Lung (tissue), 12 donors: ENCODE results near the gene KIF25. TPM values are rescaled to one million over a fixed set of nuclear protein-coding genes. Genes with fewer than 3 reads are reported as not detected.
"Not testable (repeated sequence)": the region's sequence is repeated elsewhere in the genome, so short reads cannot be mapped to it uniquely, and the experiment has no call there.

ENCODE experiments used
- ATAC-seq: fragments of 200-7000 bp; cut with Tn5 transposase; one replicate; pipeline ENCODE4 v1.9.1; 2020; ENCODE audit warnings: moderate number of reproducible peaks; ENCODE audit not compliant: insufficient read depth, low FRiP score
- DNase-seq, 3 donors: peaks; one replicate each; pipeline ENCODE4 v3.0.0-alpha.2; 2013 to 2017
- H3K27ac ChIP-seq, 2 donors: one replicate each; pipeline ENCODE4 v1.5.1; 2013; ENCODE audit warnings: mild to moderate bottlenecking in 2 of 2, moderate library complexity in 2 of 2, control low read depth in 1 of 2, inconsistent platforms in 1 of 2, low read depth in 1 of 2, low read length in 1 of 2
- H3K27me3 ChIP-seq, 3 donors: one replicate each; pipeline ENCODE4 v1.5.1; 2013; ENCODE audit warnings: low read length in 2 of 3; ENCODE audit not compliant: control insufficient read depth in 3 of 3, insufficient read depth in 3 of 3
- H3K36me3 ChIP-seq, 4 donors: one replicate each; pipeline ENCODE4 v1.5.1; 2013; ENCODE audit warnings: low read length in 4 of 4, mild to moderate bottlenecking in 1 of 4, moderate library complexity in 1 of 4; ENCODE audit not compliant: control insufficient read depth in 4 of 4, insufficient read depth in 4 of 4
- H3K4me1 ChIP-seq, 5 donors: one replicate each; pipeline ENCODE4 v1.5.1; 2013; ENCODE audit warnings: low read length in 5 of 5, mild to moderate bottlenecking in 2 of 5, moderate library complexity in 1 of 5; ENCODE audit not compliant: control insufficient read depth in 5 of 5, insufficient read depth in 5 of 5
- H3K4me3 ChIP-seq: one replicate; pipeline ENCODE4 v1.5.1; 2013; ENCODE audit warnings: mild to moderate bottlenecking, control low read depth, moderate library complexity
- H3K9ac ChIP-seq, 2 donors: one replicate each; pipeline ENCODE4 v1.5.1; 2013; ENCODE audit warnings: low read length in 2 of 2, control low read depth in 1 of 2; ENCODE audit not compliant: insufficient read depth in 1 of 2
- H3K9me3 ChIP-seq, 4 donors: one replicate each; pipeline ENCODE4 v1.5.1; 2013; ENCODE audit warnings: low read length in 3 of 4, mild to moderate bottlenecking in 1 of 4, moderate library complexity in 1 of 4; ENCODE audit not compliant: control insufficient read depth in 4 of 4, insufficient read depth in 3 of 4
- CTCF ChIP-seq: IDR thresholded peaks from 2 replicates; pipeline ENCODE4 v1.5.1; 2012; ENCODE audit warnings: mild to moderate bottlenecking; ENCODE audit errors: control extremely low read depth, extremely low read depth
- WGBS, 2 donors: extraction: QIAGEN DNeasy Blood & Tissue Kit; methylation state at CpG; one replicate each; pipeline ENCODE4 v1.1.7; 2013; 5-methylcytosine and 5-hydroxymethylcytosine counted together
- polyA plus RNA-seq, 2 donors: library from polyadenylated mRNA; stranded (reverse); fragments of 200-250 nt; gene quantifications; one replicate each; pipeline ENCODE4 v1.2.1, GENCODE V29; 2013
- total RNA-seq, 2 donors: library from RNA; depleted of rRNA in 1 of 2; stranded (reverse); fragments of >200 nt in 1 of 2; gene quantifications; one replicate each; pipeline ENCODE4 v1.2.1, GENCODE V29; 2014 to 2021
- donor health status: control.
- donor health status: control.
- donor health status: Bipolar disorder and iron deficiency.
- donor health status: healthy.
- donor health status: DM: yes; HTN: yes; CAD: no.

The KIF25 gene
- total and polyA plus RNA-seq, 4 donors, result 0.24 to 5.3 (median 0.53) TPM

GRCh38 chr6:167974640-167975344, 22.7 kb upstream of the KIF25 start:
- no peak overlapping the region for H3K27ac ChIP-seq
- H3K9me3 ChIP-seq, result peaks cover 0 to 3% (median 0%) of the 10 kb centered on the region in 4 donors
- peak; percentile 37 to 83 (median 70) for DNase-seq
- H3K4me3 ChIP-seq, result no peak overlapping the region
- H3K9ac ChIP-seq, result peak overlapping the region in 1 of 2 donors; percentile 18
- no peak for ATAC-seq
- 72 to 82% methylated on average over 12 of the region's 12 CpGs for WGBS, 2 donors
- peaks cover 0 to 41% (median 18%) of the 10 kb centered on the region in 5 donors for H3K4me1 ChIP-seq
- peaks cover 0 to 30% (median 4%) of the 10 kb centered on the region in 4 donors for H3K36me3 ChIP-seq
- H3K27me3 ChIP-seq, result no peaks in the 10 kb centered on the region
- no peak for TF ChIP-seq CTCF

DNA sequence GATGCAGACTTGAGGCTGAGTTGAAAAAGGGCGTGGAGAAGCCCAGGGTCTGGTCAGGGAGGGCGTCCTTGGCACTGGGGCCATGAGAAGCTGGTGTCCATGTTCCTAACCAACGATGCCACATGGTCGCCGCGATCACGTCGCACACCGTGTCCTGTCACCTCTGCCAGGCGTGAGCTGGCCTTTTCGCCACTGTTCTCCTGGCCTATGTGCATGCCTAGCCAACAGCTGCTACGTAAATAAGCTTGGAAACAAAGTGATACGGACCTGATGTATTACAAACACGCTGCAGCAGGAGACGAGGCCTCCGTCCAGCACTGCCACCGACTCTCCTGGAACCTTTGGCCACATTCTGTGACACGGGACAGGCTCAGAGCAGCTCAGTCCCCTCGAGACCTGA, 22.0 kb upstream of the KIF25 start:
- peak overlapping the region in 1 of 2 donors; percentile 26 for H3K9ac ChIP-seq
- 86 to 90% methylated on average over 19 of the region's 19 CpGs for WGBS, 2 donors
- no peak overlapping the region for H3K27ac ChIP-seq
- H3K4me3 ChIP-seq, result no peak overlapping the region
- TF ChIP-seq CTCF, result no peak
- ATAC-seq, result no peak
- H3K4me1 ChIP-seq, result peaks cover 0 to 41% (median 18%) of the 10 kb centered on the region in 5 donors
- peaks cover 0 to 25% (median 3%) of the 10 kb centered on the region in 4 donors for H3K36me3 ChIP-seq
- H3K9me3 ChIP-seq, result peaks cover 0 to 3% (median 0%) of the 10 kb centered on the region in 4 donors
- DNase-seq, result peak in 2 of 3 donors; percentile 38 to 55
- H3K27me3 ChIP-seq, result no peaks in the 10 kb centered on the region

DNA sequence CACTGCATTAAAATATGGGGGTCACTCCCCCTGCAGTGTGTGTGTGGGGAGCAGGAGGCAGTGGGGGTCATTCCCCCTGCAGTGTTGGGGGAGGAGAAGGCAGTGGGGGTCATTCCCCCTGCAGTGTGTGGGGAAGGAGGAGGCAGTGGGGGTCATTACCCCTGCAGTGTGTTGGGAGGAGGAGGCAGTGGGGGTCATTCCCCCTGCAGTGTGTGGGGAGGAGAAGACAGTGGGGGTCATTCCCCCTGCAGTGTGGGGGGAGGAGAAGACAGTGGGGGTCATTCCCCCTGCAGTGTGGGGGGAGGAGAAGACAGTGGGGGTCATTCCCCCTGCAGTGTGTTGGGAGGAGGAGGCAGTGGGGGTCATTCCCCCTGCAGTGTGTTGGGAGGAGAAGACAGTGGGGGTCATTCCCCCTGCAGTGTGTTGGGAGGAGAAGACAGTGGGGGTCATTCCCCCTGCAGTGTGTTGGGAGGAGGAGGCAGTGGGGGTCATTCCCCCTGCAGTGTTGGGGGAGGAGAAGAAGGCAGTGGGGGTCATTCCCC, 21.3 kb upstream of the KIF25 start:
- not testable (repeated sequence) for DNase-seq, H3K27ac ChIP-seq, H3K4me3 ChIP-seq, H3K9ac ChIP-seq, H3K9me3 ChIP-seq, H3K27me3 ChIP-seq, ATAC-seq
- H3K36me3 ChIP-seq, result peaks cover 0 to 18% (median 3%) of the 10 kb centered on the region in 4 donors
- H3K4me1 ChIP-seq, result peaks cover 0 to 49% (median 18%) of the 10 kb centered on the region in 5 donors

- 95 to 97% methylated on average over 27 of the region's 27 CpGs for WGBS, 2 donors
- H3K4me3 ChIP-seq, result no peak overlapping the region
- peaks cover 0 to 53% (median 18%) of the 10 kb centered on the region in 5 donors for H3K4me1 ChIP-seq
- H3K9me3 ChIP-seq, result peaks cover 0 to 3% (median 0%) of the 10 kb centered on the region in 4 donors
- H3K27ac ChIP-seq, result no peak overlapping the region
- no peak for TF ChIP-seq CTCF
- ATAC-seq (no peak), DNase-seq (no peak)
- H3K9ac ChIP-seq, result no peak overlapping the region
- peaks cover 0 to 14% (median under 1%) of the 10 kb centered on the region in 4 donors for H3K36me3 ChIP-seq
- no peaks in the 10 kb centered on the region for H3K27me3 ChIP-seq
Measured at GRCh38 chr6:167976708-167977107, 20.8 kb upstream of the KIF25 start.
